ENCODE results near the gene HLCS. TPM values are rescaled to one million over a fixed set of nuclear protein-coding genes. Genes with fewer than 3 reads are reported as not detected.
"Not testable (repeated sequence)": the region's sequence is repeated elsewhere in the genome, so short reads cannot be mapped to it uniquely, and the experiment has no call there.

HLCS gene
- total RNA-seq, 2 experiments from 2014 or later = 12.5 to 15.5 TPM

GRCh38 chr21:36959020-36959835 lies 7.2 kb downstream of the HLCS start:
- H3K27ac Mint-ChIP-seq = no peak overlapping the region
- no peaks in the 10 kb centered on the region for H3K27me3 Mint-ChIP-seq
- DNase-seq = no peak
- ChIA-PET CTCF (interaction anchor here (1.2 kb wide), 1 partner anchor 17 kb away, joined by 3 read pairs; no protein-coding TSS in a partner anchor), POLR2A (no interaction called here)
- H3K4me1 Mint-ChIP-seq (ENCODE audit: low read depth) = no peaks in the 10 kb centered on the region
- no peak for ATAC-seq
- intact Hi-C loops (cut with micrococcal nuclease) = no loop called here
- TF ChIP-seq CTCF (IDR thresholded peaks at IDR 0.05) = no peak
- peaks cover 15% of the 10 kb centered on the region for H3K36me3 Mint-ChIP-seq (ENCODE audit: low read depth)
- H3K4me3 Mint-ChIP-seq = no peak overlapping the region
- no peaks in the 10 kb centered on the region for H3K9me3 Mint-ChIP-seq

GRCh38 chr21:36955783-36956182 lies 10.7 kb downstream of the HLCS start:
- no peak for ATAC-seq
- TF ChIP-seq CTCF (IDR thresholded peaks at IDR 0.05) = no peak
- Mint-ChIP-seq H3K4me1 (ENCODE audit: low read depth) (no peaks in the 10 kb centered on the region), H3K4me3 (no peak overlapping the region), H3K36me3 (ENCODE audit: low read depth) (peaks cover 16% of the 10 kb centered on the region), H3K27ac (no peak overlapping the region), H3K27me3 (no peaks in the 10 kb centered on the region), H3K9me3 (no peaks in the 10 kb centered on the region)
- DNase-seq = no peak
- POLR2A ChIA-PET = no interaction called here
- intact Hi-C loops (cut with micrococcal nuclease) = no loop called here
- CTCF ChIA-PET = interaction anchor here (1.2 kb wide), 1 partner anchor 325 kb away, joined by 3 read pairs; no protein-coding TSS in a partner anchor

- H3K27ac Mint-ChIP-seq; intact Hi-C loops (cut with micrococcal nuclease); ATAC-seq; H3K9me3 Mint-ChIP-seq; H3K4me1 Mint-ChIP-seq (ENCODE audit: low read depth); H3K27me3 Mint-ChIP-seq; H3K4me3 Mint-ChIP-seq; DNase-seq: not testable (repeated sequence)
- POLR2A ChIA-PET = interaction anchor here (1.0 kb wide), 1 partner anchor 64 kb away, joined by 3 read pairs; no protein-coding TSS in a partner anchor
- H3K36me3 Mint-ChIP-seq (ENCODE audit: low read depth) = peaks cover 21% of the 10 kb centered on the region
- CTCF ChIA-PET = interaction anchor here (0.9 to 1.5 kb wide), 3 partner anchors 12 to 58 kb away, joined by 3 to 5 read pairs (median 4); no protein-coding TSS in a partner anchor
Measured at GRCh38 chr21:36952331-36952730, 14.1 kb downstream of the HLCS start.

- Mint-ChIP-seq H3K27me3 (no peaks in the 10 kb centered on the region), H3K4me3 (no peak overlapping the region), H3K9me3 (no peaks in the 10 kb centered on the region), H3K27ac (no peak overlapping the region), H3K36me3 (ENCODE audit: low read depth) (peaks cover 24% of the 10 kb centered on the region), H3K4me1 (ENCODE audit: low read depth) (no peaks in the 10 kb centered on the region)
- ATAC-seq (no peak), DNase-seq (no peak)
- intact Hi-C loops (cut with micrococcal nuclease) = no loop called here
- ChIA-PET CTCF (interaction anchor here (1.0 kb wide), 1 partner anchor 40 kb away, joined by 4 read pairs; no protein-coding TSS in a partner anchor), POLR2A (no interaction called here)
- TF ChIP-seq CTCF (IDR thresholded peaks at IDR 0.05) = no peak
Measured at GRCh38 chr21:36949171-36950141, 17.0 kb downstream of the HLCS start.

- no peaks in the 10 kb centered on the region for H3K27me3 Mint-ChIP-seq
- POLR2A ChIA-PET = interaction anchor here (2.4 kb wide), 1 partner anchor 42 kb away, joined by 6 read pairs; no protein-coding TSS in a partner anchor
Measured at GRCh38 chr21:36948686-36949085, 17.8 kb downstream of the HLCS start.

More at GRCh38 chr21:36948686-36949085, 17.8 kb downstream of the HLCS start:
- intact Hi-C loops (cut with micrococcal nuclease) = no loop called here
- H3K9me3 Mint-ChIP-seq = no peaks in the 10 kb centered on the region
- TF ChIP-seq CTCF (IDR thresholded peaks at IDR 0.05) = no peak
- no peaks in the 10 kb centered on the region for H3K4me1 Mint-ChIP-seq (ENCODE audit: low read depth)
- ATAC-seq (no peak), DNase-seq (no peak)
- CTCF ChIA-PET = interaction anchor here (1.0 kb wide), 1 partner anchor 41 kb away, joined by 4 read pairs; no protein-coding TSS in a partner anchor
- no peak overlapping the region for H3K4me3 Mint-ChIP-seq
- H3K27ac Mint-ChIP-seq = no peak overlapping the region
- peaks cover 24% of the 10 kb centered on the region for H3K36me3 Mint-ChIP-seq (ENCODE audit: low read depth)

Measured in activated CD8-positive, alpha-beta T cell treated with anti-CD3 and anti-CD28 coated beads for 36 hours (primary cell).